GM19324 (cell line): ENCODE results near the gene ID4.

Source experiments
- ATAC-seq: cut with Tn5 transposase; IDR thresholded peaks from one replicate; pipeline ENCODE4 v1.9.1; 2021; ENCODE audit warnings: mild to moderate bottlenecking, moderate library complexity; ENCODE audit not compliant: unreplicated experiment, low FRiP score

ID4 gene, protein sequence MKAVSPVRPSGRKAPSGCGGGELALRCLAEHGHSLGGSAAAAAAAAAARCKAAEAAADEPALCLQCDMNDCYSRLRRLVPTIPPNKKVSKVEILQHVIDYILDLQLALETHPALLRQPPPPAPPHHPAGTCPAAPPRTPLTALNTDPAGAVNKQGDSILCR

DNA sequence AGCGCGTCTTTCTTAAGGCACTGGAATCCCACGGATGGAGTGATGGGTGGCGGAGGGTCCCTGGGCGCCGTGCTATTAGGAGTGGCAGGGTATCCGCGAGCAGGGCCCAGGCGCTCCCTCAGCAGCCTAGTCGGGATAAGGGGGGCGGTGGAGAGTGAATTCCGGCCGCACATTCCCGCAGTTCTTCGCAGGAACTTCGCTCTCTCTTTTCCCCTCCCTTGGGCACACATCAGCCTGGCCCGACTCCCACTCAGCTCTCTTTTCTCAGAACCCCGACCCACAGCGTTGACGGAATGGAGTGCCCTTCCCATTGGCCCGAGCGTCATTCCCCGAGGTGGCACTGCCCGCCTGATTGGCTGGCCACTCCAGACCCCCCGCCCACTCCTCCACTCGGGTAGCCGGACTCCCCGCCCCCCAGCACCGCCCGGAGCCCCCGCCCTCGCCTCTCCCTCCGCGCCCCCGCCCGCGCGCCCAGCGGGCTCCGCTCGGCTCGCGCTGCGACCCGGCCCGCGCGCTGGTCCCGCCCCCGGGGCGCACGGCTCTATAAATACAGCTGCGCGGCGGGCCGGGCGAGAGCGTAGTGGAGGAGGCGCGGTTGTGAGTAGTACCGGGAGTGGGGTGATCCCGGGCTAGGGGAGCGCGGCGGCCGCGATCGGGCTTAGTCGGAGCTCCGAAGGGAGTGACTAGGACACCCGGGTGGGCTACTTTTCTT, at the start of gene ID4:
Gene ID4, plus strand, starts transcription at position 572 of the 712 bp plus-strand sequence. CDS start 385 bp downstream, outside the sequence.
- no peak for ATAC-seq

- ATAC-seq = no peak
Measured at GRCh38 chr6:19788686-19789085, 48.5 kb upstream of the ID4 start.

DNA sequence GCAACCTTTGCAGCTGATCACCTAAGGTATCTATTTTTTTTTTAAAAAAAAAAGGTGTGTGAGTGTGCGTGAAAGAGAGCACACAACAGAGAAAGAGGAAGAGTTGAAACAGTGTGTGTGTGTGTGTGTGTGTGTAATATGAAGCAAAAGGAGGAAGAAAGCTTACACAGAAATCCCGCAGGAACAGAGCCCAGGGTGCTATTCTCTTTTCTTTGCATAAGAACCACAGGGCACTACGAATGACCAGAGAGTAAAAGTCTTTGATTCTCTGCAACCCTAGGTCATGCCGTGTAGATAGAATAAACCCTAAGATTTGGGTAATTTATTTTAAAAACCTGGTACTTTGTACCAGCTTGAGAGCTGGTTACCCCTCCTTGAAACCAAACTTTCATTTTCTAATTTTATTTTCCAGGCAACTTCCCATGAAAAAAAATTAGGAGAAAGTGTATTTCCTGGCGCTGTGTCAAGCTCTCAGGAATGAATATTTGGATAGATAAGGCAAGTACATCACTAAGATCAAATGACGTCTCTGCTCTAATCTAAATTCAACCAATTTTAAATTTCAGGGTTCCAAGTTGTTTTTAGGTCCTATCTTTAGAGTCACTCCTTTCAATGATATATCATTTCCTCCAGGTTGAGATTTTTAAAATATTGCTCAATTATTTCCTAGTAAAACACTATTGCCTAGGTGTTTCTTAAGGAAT, 47.9 kb upstream of the ID4 start:
- no peak for ATAC-seq

DNA sequence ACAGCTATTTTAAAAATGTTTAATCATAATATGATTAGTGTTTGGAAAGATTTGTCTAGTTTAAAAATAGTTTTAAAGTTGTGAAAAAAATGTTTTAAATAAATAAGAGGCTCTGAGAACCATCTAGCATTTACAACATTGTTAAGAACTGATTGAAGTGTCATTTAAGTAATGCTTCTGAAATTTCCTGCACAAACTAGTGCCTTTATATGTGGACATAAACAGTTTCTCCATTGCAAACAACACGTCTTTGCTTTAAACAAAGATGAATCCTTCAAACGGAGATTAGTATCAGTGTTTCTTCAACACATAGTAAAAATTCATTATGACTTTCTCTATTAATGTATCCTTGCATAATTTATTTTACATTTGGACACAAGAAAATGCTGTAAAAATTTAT, 45.9 kb upstream of the ID4 start:
- no peak for ATAC-seq

DNA sequence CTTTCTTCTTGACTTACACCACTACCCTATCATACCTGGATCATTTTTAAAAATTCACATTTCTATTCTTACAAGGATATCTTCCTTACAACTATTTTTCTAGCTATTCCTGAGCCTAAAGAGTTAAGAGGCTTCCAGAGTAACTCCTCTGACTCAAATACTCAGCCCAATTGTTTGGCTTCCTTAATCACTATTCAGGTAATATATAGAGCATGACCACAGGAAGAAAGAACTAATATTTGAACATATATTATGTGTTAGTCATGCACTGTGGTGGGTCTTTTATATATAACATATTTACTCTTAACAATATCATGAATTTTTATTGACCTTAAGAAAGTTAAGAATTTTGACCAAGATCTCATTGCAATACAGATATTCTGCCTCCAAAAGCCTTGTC, 42.0 kb upstream of the ID4 start:
- no peak for ATAC-seq

- ATAC-seq = no peak
Measured at GRCh38 chr6:19796452-19796851, 40.7 kb upstream of the ID4 start.

GRCh38 chr6:19798362-19798761, 38.8 kb upstream of the ID4 start:
- ATAC-seq = no peak

GRCh38 chr6:19802656-19803055, 34.5 kb upstream of the ID4 start:
- ATAC-seq = no peak

DNA sequence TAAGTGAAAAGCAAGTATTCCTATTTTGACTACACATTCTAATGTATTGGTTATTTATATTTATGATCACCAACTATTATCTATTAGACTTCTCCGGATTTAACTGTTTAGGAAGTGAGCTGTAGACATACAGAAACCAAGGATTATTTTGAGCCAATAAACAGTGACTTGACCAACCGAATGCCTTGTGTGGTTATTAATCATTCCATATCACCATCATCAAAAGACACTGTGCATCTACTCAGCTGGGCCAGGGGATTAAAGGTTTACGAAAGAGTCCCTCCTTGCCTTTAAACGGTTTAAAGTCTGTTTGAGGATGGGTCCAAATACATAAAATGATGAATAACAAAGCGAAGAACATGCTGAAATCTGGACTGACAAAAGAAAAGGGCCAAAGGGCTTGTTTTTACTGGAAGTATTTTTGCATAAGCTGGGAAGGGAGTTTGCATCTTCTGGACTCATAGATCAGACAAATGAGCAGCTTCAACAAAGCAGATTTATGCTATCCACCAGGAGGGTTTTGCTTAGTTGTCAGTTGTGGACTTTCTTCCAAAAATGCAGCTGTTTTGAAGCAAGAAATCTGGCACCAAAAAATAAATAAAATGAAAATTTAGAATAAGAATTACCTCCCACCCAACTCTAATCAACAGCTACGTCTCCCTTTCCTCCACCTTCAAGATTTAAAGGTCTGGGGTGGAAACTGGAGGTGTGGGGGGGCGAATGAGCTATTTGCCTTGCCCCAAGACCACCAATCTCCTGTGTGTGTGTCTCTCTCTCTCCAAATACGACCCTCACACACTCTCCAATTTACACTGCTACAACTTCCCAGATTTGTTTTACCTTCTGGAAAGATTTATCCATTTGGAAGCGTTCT, 33.6 kb upstream of the ID4 start:
- ATAC-seq = no peak

- peak; percentile 96 for ATAC-seq
Measured at GRCh38 chr6:19804205-19805128, 32.7 kb upstream of the ID4 start.

GRCh38 chr6:19805129-19805481, 32.1 kb upstream of the ID4 start:
- ATAC-seq = no peak

DNA sequence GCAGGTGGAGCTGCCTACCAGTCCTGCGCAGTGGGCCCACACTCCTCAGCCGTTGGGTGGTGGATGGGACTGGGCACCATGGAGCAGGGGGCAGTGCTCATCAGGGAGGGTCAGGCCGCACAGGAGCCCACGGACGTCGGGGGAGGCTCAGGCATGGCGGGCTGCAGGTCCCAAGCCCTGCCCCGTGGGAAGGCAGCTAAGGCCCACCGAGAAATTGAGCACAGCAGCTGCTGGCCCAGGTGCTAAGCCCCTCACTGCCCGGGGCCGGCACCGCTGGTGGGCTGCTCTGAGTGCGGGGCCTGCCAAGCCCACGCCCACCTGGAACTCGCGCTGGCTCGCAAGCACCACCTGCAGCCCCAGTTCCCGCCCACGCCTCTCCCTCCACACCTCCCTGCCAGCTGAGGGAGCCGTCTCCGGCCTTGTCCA, 30.2 kb upstream of the ID4 start:
- no peak for ATAC-seq

GRCh38 chr6:19811397-19812079, 25.6 kb upstream of the ID4 start:
- ATAC-seq = no peak

- no peak for ATAC-seq
Measured at GRCh38 chr6:19812512-19813119, 24.6 kb upstream of the ID4 start.

DNA sequence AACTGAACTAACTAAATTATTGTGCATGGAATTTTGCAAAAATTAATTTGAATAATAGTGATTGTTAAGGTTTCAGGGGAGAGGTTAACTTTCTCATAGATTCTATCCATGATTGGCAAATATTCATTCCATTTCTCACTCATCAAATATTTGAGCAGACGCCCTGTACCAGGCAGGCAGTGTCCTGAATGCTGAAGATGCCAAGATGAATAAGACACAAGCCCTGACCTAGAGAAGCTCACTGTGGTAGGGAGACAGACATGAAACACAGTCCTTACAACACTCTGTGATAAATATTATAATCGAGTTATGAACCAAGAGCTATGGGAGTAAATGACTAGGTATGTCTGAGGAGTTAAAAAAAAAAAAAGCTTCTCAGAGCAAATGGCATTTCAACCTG, 18.4 kb upstream of the ID4 start:
- no peak for ATAC-seq

DNA sequence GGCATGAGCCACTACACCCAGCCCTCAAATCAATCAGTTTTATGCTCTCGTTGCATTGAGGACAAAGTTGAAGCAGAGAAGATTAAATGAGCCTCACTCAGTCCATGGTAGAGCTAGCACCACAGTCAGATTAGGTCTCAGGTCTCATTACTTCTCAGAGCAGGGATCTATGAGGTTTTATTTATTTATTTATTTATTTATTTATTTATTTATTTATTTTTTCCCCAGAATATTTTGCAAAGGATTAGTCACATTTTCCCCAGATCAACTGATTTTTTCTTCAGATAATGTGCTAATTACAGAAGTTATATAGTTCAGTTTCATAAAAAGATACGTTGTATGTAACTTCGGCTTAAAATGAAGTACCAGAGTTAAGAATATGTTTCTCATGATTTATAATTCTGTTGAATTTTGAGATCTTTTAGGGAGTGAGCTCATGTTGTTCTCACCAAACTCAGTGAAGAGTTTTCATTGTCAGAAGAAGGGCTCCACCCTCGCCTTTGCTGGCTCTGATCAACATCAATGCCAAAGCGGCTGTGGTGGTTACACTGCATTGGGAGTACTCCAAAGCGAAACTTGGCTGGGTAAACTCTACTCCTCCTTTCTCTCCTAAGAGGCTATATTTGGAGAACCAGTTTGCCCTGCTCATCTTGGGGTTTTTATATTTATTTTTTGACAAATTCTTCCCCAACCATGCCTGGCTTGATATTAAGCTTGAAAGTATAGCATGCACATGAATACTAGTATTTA, 12.9 kb upstream of the ID4 start:
- no peak for ATAC-seq

DNA sequence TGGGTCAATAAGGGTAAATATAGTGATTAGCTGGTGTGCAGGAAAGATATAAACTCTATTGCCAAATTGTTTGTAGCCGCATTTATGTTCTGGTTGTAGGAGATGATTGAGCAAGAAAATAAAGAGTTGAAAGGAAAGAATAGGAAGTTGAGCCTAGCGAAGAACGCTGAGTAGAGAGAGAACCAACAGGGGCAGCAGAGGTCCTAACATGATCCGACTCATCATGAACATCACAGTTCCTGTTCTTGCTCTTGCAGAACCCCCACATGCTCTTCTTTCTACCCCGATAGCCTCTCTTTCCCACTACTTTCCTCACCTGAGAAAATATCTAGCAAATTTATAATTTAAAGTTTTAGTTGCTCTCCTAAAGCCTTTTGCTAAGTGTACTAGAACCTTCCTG, 9.9 kb upstream of the ID4 start:
- ATAC-seq = no peak

- no peak for ATAC-seq
Measured at GRCh38 chr6:19827903-19828302, 9.3 kb upstream of the ID4 start.
